Body of pancreas (tissue), 4 donors: ENCODE data around the gene ZC3H18. TPM values are rescaled to one million over a fixed set of nuclear protein-coding genes. Genes with fewer than 3 reads are reported as not detected.

Experiments used
- ATAC-seq: fragments of 150-250 bp; one replicate; pipeline ENCODE4 v1.9.1; 2016
- DNase-seq, 4 donors: peaks; one replicate each; pipeline ENCODE4 v3.0.0-alpha.2; 2019
- H3K27ac ChIP-seq, 4 donors: fragments of 200-600 bp; sonication (generic); 1 replicate in 3 of 4; 2 replicates in 1 of 4; pipeline versions ENCODE4 v1.5.1 to v1.6.1; 2016 to 2019; ENCODE audit warnings: mild to moderate bottlenecking in 1 of 4, mixed read lengths in 1 of 4, moderate library complexity in 1 of 4
- H3K27me3 ChIP-seq, 2 donors: fragments of 200-600 bp; sonication (generic); one replicate each; pipeline ENCODE4 v1.6.0; 2016; ENCODE audit warnings: mild to moderate bottlenecking in 1 of 2
- H3K36me3 ChIP-seq, 2 donors: fragments of 200-600 bp; sonication (generic); replicated peaks in 1 of 2; 2 replicates each; pipeline ENCODE4 v1.5.1; 2016; ENCODE audit warnings: low read depth in 2 of 2; ENCODE audit not compliant: insufficient read depth in 1 of 2
- H3K4me1 ChIP-seq: fragments of 200-600 bp; sonication (generic); one replicate; pipeline ENCODE4 v1.6.0; 2016
- H3K4me3 ChIP-seq, 2 donors: fragments of 200-600 bp; sonication (generic); 1 replicate in 1 of 2; 2 replicates in 1 of 2; pipeline ENCODE4 v1.5.1; 2016 to 2019
- H3K9me3 ChIP-seq, 3 donors: fragments of 200-600 bp; sonication (generic); 1 replicate in 2 of 3; 2 replicates in 1 of 3; pipeline ENCODE4 v1.5.1; 2016
- POLR2A ChIP-seq, 3 donors: fragments of 450-650 bp; IDR thresholded peaks; one replicate each; pipeline ENCODE4 v1.6.1; 2016; ENCODE audit warnings: antibody characterized with exemption in 3 of 3, mild to moderate bottlenecking in 2 of 3
- WGBS, 2 donors: methylation state at CpG; one replicate each; pipeline ENCODE4 v1.1.5; 2017; 5-methylcytosine and 5-hydroxymethylcytosine counted together
- intact Hi-C: fragments of 100-400 bp; cut with DNase I; formaldehyde crosslinking; loops from one replicate; pipeline ENCODE4 v1.15.1; 2023
- total RNA-seq, 2 donors: library from RNA; depleted of rRNA; stranded (reverse); fragments of >200 nt; gene quantifications; one replicate each; pipeline ENCODE4 v1.1.0, GENCODE V29; 2016
- TF ChIP-seq, protein P1 (sequence below), 7 experiments: fragments of 450-650 bp in 4 of 7; fragments of 200-600 bp in 3 of 7; sonication (generic) in 3 of 7; IDR thresholded peaks; one replicate each; pipeline ENCODE4 v1.5.1; 2016 to 2019; ENCODE audit warnings: antibody characterized with exemption in 7 of 7

ZC3H18 gene
- total RNA-seq, 2 donors from 2014 or later, result 11.7 to 22.4 TPM

DNA sequence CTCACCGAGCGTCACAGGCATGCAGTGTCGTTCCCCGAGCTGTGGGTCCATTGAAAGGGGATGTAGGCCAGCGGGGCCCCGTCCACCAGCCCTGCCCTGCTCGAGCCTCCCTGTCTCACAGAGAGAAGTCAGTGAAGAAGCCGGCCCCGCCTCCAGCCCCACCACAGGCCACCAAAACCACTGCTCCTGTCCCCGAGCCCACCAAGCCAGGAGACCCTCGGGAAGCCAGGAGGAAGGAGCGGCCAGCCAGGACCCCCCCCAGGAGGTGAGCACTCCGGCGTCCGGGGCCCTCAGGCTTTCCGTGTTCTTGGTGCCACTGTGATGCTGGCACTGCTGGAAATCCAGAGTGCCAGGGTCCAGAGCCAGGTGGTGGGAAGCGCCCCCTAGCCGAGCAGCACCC is 54.3 kb downstream of the ZC3H18 start:
- H3K27ac ChIP-seq, result no peak overlapping the region
- 89 to 94% methylated on average over 8 to 12 of the region's 18 CpGs for WGBS, 2 donors
- ATAC-seq (no peak), DNase-seq (no peak)
- H3K4me1 ChIP-seq, result no peaks in the 10 kb centered on the region
- peaks cover 8 to 24% of the 10 kb centered on the region in 2 donors for H3K36me3 ChIP-seq
- no peak overlapping the region for H3K4me3 ChIP-seq
- H3K27me3 ChIP-seq, result no peaks in the 10 kb centered on the region
- intact Hi-C loops, result no loop called here
- H3K9me3 ChIP-seq, result no peaks in the 10 kb centered on the region
- TF ChIP-seq POLR2A (IDR thresholded peaks at IDR 0.05), result no peak
- TF ChIP-seq, protein P1, sequence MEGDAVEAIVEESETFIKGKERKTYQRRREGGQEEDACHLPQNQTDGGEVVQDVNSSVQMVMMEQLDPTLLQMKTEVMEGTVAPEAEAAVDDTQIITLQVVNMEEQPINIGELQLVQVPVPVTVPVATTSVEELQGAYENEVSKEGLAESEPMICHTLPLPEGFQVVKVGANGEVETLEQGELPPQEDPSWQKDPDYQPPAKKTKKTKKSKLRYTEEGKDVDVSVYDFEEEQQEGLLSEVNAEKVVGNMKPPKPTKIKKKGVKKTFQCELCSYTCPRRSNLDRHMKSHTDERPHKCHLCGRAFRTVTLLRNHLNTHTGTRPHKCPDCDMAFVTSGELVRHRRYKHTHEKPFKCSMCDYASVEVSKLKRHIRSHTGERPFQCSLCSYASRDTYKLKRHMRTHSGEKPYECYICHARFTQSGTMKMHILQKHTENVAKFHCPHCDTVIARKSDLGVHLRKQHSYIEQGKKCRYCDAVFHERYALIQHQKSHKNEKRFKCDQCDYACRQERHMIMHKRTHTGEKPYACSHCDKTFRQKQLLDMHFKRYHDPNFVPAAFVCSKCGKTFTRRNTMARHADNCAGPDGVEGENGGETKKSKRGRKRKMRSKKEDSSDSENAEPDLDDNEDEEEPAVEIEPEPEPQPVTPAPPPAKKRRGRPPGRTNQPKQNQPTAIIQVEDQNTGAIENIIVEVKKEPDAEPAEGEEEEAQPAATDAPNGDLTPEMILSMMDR (IDR thresholded peaks at IDR 0.05), result no peak

DNA sequence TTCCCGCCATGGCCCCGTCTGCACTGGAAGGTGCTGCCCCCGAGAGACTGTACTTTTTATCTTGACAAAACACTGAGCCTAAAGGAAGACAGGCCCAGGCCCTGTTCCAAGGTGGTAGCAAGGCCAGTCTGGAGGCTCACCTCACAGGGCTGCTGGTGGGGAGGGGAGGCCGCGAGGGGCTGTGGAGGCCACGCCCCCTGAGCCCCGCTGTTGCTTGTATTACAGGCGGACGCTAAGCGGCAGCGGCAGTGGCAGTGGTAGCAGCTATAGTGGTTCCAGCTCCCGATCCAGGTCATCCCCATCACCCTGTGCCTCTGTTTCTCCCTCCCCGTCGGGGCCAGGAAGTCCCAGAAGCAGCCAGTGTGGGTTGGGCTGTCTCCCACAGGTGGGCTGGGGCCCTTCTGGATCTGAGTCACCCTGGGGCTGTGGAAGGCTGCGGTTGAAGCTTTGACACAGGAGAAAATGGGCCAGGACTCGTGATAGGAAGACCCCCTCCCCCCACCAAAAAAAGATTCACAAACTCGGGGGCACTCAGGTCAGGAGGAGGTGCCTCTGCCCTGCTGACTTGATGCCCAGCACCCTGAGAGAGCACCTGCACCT is 54.9 kb downstream of the ZC3H18 start:
- no peaks in the 10 kb centered on the region for H3K4me1 ChIP-seq
- no peak overlapping the region for H3K4me3 ChIP-seq
- no peaks in the 10 kb centered on the region for H3K27me3 ChIP-seq
- TF ChIP-seq, protein P1 (IDR thresholded peaks at IDR 0.05), result no peak
- TF ChIP-seq POLR2A (IDR thresholded peaks at IDR 0.05), result no peak
- H3K9me3 ChIP-seq, result no peaks in the 10 kb centered on the region
- H3K36me3 ChIP-seq, result peaks cover 8 to 27% of the 10 kb centered on the region in 2 donors
- H3K27ac ChIP-seq, result no peak overlapping the region
- DNase-seq (no peak), ATAC-seq (no peak)
- intact Hi-C loops, result no loop called here
- WGBS, 2 donors, result 85 to 86% methylated on average over 12 to 17 of the region's 17 CpGs

DNA sequence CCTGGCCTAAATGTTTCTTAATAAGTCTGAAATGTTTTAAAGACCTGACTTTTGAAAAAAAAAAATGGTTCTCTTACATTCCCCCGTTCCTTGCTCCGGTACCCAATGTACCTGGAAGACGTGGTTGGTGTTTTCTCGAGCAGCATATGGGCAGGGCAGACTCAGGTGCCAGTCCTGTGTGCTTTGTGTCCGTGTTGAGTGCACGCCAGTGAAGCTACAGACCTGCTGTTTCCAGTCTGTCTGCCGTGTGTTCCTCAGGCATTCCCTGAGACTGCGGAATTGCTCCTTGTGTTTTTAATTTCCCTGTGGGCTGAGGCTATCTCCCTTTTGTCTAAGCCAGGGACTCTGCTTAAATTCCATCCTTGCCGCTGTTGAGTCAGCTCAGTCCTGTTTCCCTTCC is 56.4 kb downstream of the ZC3H18 start:
- WGBS, 2 donors, result 94 to 97% methylated on average over 9 of the region's 9 CpGs
- H3K4me1 ChIP-seq, result no peaks in the 10 kb centered on the region
- no peaks in the 10 kb centered on the region for H3K27me3 ChIP-seq
- intact Hi-C loops, result no loop called here
- H3K36me3 ChIP-seq, result peaks cover 8 to 39% of the 10 kb centered on the region in 2 donors
- no peak overlapping the region for H3K4me3 ChIP-seq
- H3K27ac ChIP-seq, result no peak overlapping the region
- TF ChIP-seq POLR2A (IDR thresholded peaks at IDR 0.05), result no peak
- TF ChIP-seq, protein P1 (IDR thresholded peaks at IDR 0.05), result no peak
- no peaks in the 10 kb centered on the region for H3K9me3 ChIP-seq
- ATAC-seq (no peak), DNase-seq (no peak)

DNA sequence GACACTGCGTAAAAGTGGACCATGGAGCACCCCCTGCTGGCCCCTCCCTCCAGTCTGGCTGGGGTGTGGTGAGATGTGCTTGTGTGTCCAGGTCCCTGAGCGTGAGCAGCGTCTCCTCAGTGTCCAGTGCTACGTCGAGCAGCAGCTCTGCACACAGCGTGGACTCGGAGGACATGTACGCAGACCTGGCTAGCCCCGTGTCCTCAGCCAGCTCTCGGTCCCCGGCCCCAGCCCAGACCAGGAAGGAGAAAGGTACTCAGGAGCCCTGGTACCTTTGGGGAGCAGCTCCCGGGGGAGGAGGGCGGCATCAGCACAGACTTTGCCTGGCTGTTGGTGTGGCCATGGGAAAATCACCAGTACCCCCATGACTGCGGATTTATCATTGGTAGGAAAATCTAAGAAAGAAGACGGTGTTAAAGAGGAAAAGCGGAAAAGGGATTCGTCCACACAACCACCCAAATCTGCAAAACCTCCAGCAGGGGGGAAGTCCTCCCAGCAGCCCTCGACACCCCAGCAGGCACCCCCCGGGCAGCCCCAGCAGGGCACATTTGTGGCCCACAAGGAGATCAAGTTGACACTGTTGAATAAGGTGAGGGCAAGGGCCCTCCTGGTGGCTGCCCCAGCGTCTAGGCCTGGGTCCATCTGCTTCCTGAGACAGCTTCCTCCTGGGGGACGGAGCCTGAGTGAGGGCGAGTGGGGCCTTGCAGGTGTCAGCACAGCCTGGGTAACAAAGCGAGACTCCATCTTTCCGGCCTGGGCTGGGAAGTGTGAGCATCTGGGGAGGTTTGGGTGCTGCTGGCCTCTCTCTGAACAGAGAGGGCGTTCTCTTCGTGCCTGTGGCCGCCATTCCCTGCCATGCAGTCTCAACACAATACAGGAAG is 57.6 kb downstream of the ZC3H18 start:
- Histone ChIP-seq H3K9me3 (no peaks in the 10 kb centered on the region), H3K36me3 (peaks cover 8 to 38% of the 10 kb centered on the region in 2 donors), H3K27ac (no peak overlapping the region), H3K4me3 (no peak overlapping the region), H3K27me3 (no peaks in the 10 kb centered on the region), H3K4me1 (no peaks in the 10 kb centered on the region)
- intact Hi-C loops, result no loop called here
- TF ChIP-seq, protein P1 (IDR thresholded peaks at IDR 0.05), result no peak
- no peak for TF ChIP-seq POLR2A (IDR thresholded peaks at IDR 0.05)
- WGBS, 2 donors, result 93 to 99% methylated on average over 17 to 27 of the region's 27 CpGs
- DNase-seq, result no peak
- no peak for ATAC-seq
